Ishikawa (cell line): ENCODE results near the gene NEU3.

ENCODE experiments used
- CEBPB ChIP-seq: IDR thresholded peaks from 2 replicates; pipeline ENCODE4 v1.6.1; 2012
- CREB1 ChIP-seq: IDR thresholded peaks from 2 replicates; pipeline ENCODE4 v1.6.1; 2012; ENCODE audit warnings: low read depth
- EGR1 ChIP-seq: IDR thresholded peaks from 2 replicates; pipeline ENCODE4 v1.6.1; 2012
- EP300 ChIP-seq: IDR thresholded peaks from 2 replicates; pipeline ENCODE4 v1.6.1; 2012; ENCODE audit warnings: borderline replicate concordance
- FOXM1 ChIP-seq: IDR thresholded peaks from 2 replicates; pipeline ENCODE4 v1.6.1; 2012; ENCODE audit warnings: low read depth, borderline replicate concordance
- MAX ChIP-seq: IDR thresholded peaks from 2 replicates; pipeline ENCODE4 v1.6.1; 2012
- NFIC ChIP-seq: IDR thresholded peaks from 2 replicates; pipeline ENCODE4 v1.6.1; 2012
- RAD21 ChIP-seq: IDR thresholded peaks from 2 replicates; pipeline ENCODE4 v1.6.1; 2012; ENCODE audit warnings: low read depth
- REST ChIP-seq: IDR thresholded peaks from 2 replicates; pipeline ENCODE4 v1.6.1; 2012; ENCODE audit warnings: low read depth, mild to moderate bottlenecking
- TAF1 ChIP-seq: IDR thresholded peaks from 2 replicates; pipeline ENCODE4 v1.6.1; 2012; ENCODE audit warnings: low read depth, mild to moderate bottlenecking
- TCF12 ChIP-seq: IDR thresholded peaks from 2 replicates; pipeline ENCODE4 v1.6.1; 2012; ENCODE audit warnings: low read depth
- TEAD4 ChIP-seq: IDR thresholded peaks from 2 replicates; pipeline ENCODE4 v1.6.1; 2012
- USF1 ChIP-seq: IDR thresholded peaks from 2 replicates; pipeline ENCODE4 v1.6.1; 2012
- YY1 ChIP-seq: IDR thresholded peaks from 2 replicates; pipeline ENCODE4 v1.6.1; 2012; ENCODE audit warnings: low read depth
- ZBTB7A ChIP-seq: IDR thresholded peaks from 2 replicates; pipeline ENCODE4 v1.6.1; 2012; ENCODE audit warnings: low read depth

NEU3 gene

GRCh38 chr11:75047191-75047590 is 58.5 kb downstream of the NEU3 start:
- TF ChIP-seq CEBPB, result no peak
- no peak for TF ChIP-seq FOXM1
- TF ChIP-seq TAF1, result no peak
- TF ChIP-seq EP300, result no peak
- TF ChIP-seq MAX, result no peak
- no peak for TF ChIP-seq REST
- TF ChIP-seq EGR1, result no peak
- no peak for TF ChIP-seq USF1
- TF ChIP-seq CREB1, result no peak
- TF ChIP-seq RAD21, result no peak
- no peak for TF ChIP-seq NFIC
- no peak for TF ChIP-seq TCF12
- no peak for TF ChIP-seq YY1

- TF ChIP-seq EGR1, result no peak
Measured at GRCh38 chr11:75050516-75050915, 61.8 kb downstream of the NEU3 start.

GRCh38 chr11:75051043-75051442 is 62.3 kb downstream of the NEU3 start:
- TF ChIP-seq NFIC (no peak), USF1 (no peak), ZBTB7A (no peak), EP300 (no peak)

- TF ChIP-seq TCF12 (no peak), EP300 (no peak), CEBPB (no peak), USF1 (no peak), FOXM1 (no peak), TAF1 (no peak), NFIC (no peak), TEAD4 (no peak)
Measured at GRCh38 chr11:75052457-75052856, 63.7 kb downstream of the NEU3 start.

GRCh38 chr11:75055511-75055910 is 66.8 kb downstream of the NEU3 start:
- TF ChIP-seq TAF1 (no peak), EP300 (no peak), NFIC (no peak), MAX (no peak), TCF12 (no peak), RAD21 (no peak)

- TF ChIP-seq MAX (no peak), REST (no peak), YY1 (no peak), RAD21 (no peak), USF1 (no peak), FOXM1 (no peak)
Measured at GRCh38 chr11:75056814-75057213, 68.1 kb downstream of the NEU3 start.
